HEK293T (cell line): ENCODE results near the gene KAT2B.

ENCODE experiments used
- ARNT ChIP-seq: fragments of 450-650 bp; IDR thresholded peaks from 2 replicates; pipeline ENCODE4 v1.6.1; 2017; ENCODE audit warnings: mild to moderate bottlenecking
- BHLHE40 ChIP-seq: fragments of 450-650 bp; IDR thresholded peaks from 2 replicates; pipeline ENCODE4 v1.6.1; 2016; ENCODE audit warnings: mild to moderate bottlenecking, moderate library complexity, borderline replicate concordance
- CTBP1 ChIP-seq: fragments of 450-650 bp; IDR thresholded peaks from 2 replicates; pipeline ENCODE4 v1.6.1; 2016; ENCODE audit warnings: borderline replicate concordance
- ELF4 ChIP-seq: fragments of 450-650 bp; IDR thresholded peaks from 2 replicates; pipeline ENCODE4 v1.6.1; 2017; ENCODE audit warnings: antibody characterized with exemption
- FOXA1 ChIP-seq: fragments of 450-650 bp; IDR thresholded peaks from 2 replicates; pipeline ENCODE4 v1.6.1; 2016; ENCODE audit warnings: mild to moderate bottlenecking
- FOXK2 ChIP-seq: fragments of 450-650 bp; IDR thresholded peaks from 2 replicates; pipeline ENCODE4 v1.6.1; 2016; ENCODE audit warnings: mild to moderate bottlenecking
- FOXM1 ChIP-seq: fragments of 450-650 bp; IDR thresholded peaks from 2 replicates; pipeline ENCODE4 v1.6.1; 2017; ENCODE audit warnings: mild to moderate bottlenecking, borderline replicate concordance
- L3MBTL2 ChIP-seq: fragments of 450-650 bp; conservative IDR thresholded peaks from 2 replicates; pipeline ENCODE4 v1.6.1; 2016; ENCODE audit warnings: mild to moderate bottlenecking
- NFRKB ChIP-seq: fragments of 450-650 bp; IDR thresholded peaks from 2 replicates; pipeline ENCODE4 v1.6.1; 2016; ENCODE audit warnings: mild to moderate bottlenecking, moderate library complexity
- PKNOX1 ChIP-seq: fragments of 450-650 bp; IDR thresholded peaks from 2 replicates; pipeline ENCODE4 v1.6.1; 2016
- SP1 ChIP-seq: fragments of 450-650 bp; IDR thresholded peaks from 2 replicates; pipeline ENCODE4 v1.6.1; 2017
- SUZ12 ChIP-seq: fragments of 450-650 bp; IDR thresholded peaks from 2 replicates; pipeline ENCODE4 v1.6.1; 2016; ENCODE audit warnings: mild to moderate bottlenecking
- TARDBP ChIP-seq: fragments of 450-650 bp; IDR thresholded peaks from 2 replicates; pipeline ENCODE4 v1.6.1; 2016
- ZNF384 ChIP-seq: fragments of 450-650 bp; IDR thresholded peaks from 2 replicates; pipeline ENCODE4 v1.6.1; 2016

GRCh38 chr3:20100151-20100550 lies 59.9 kb downstream of the KAT2B start:
- TF ChIP-seq ARNT (no peak), FOXA1 (no peak), BHLHE40 (no peak), NFRKB (no peak), TARDBP (no peak), SP1 (no peak), SUZ12 (no peak), CTBP1 (no peak), FOXM1 (no peak), FOXK2 (no peak), L3MBTL2 (no peak), PKNOX1 (no peak), ZNF384 (no peak), ELF4 (no peak)
